ENCODE measurements around the gene ELP1.

ELP1 gene

DNA sequence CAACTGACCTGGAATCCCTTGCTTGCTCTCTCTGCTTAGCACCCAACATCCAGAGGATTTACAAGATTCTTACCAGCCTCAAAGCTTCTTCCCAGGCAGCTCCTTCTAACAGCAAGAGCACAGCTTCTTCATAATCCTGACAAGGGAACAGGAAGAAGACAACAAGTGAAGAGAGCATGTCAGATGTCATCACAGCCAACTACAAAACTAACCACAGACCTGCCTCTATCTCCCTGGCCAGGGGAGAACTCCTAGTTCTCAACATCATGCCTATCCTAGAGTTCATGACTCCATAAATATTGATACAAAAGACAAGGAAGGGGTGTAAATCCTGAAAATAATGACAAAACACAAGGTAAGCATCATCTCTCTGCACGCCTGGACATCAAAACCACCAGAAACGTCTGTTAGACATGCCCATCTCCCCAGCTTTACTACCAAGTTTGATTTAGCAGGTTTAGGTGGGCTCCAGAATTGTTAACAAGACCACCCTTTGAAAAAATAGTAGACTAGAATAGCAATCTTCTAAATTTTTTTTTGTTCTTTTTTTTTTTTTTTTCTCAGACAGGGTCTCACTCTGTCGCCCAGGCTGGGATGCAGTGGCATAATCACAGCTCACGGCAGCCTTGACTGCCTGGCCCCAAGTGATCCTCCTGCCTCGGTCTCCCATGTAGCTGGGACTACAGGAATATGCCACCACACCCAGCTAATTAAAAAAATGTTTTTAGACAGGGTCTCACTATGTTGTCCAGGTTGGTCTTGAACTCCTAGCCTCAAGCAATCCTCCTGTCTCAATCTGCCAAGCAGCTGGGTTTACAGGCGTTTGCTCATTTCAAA lies 51.7 kb downstream of the ELP1 start:
- no peak for DNase-seq

DNA sequence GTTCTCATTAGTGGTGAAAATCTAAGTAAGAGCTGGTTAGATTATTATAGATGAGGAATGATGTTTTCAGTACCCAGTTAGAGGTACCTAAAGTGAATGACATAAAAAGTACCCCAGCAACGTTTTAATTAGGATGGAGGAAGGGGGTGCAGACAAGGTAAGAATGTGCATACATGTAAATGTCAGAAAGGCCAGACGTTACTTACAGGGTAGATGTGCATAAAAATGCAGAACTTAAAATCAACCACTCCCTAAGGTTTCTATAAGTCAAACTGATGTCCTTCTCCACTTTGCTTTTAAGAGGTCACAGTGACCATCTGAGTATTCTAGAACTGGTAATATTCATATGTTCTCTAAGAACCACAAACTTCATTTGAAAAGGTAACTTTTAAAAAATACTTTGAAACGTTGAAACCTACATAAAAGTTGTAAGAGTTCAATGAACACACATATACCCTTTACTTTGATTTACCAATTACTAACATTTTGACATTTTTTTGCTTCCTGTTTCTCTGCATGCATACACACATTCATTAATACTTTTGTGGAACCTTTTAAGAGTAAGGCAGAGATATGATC lies 53.1 kb downstream of the ELP1 start:
- DNase-seq = no peak

DNA sequence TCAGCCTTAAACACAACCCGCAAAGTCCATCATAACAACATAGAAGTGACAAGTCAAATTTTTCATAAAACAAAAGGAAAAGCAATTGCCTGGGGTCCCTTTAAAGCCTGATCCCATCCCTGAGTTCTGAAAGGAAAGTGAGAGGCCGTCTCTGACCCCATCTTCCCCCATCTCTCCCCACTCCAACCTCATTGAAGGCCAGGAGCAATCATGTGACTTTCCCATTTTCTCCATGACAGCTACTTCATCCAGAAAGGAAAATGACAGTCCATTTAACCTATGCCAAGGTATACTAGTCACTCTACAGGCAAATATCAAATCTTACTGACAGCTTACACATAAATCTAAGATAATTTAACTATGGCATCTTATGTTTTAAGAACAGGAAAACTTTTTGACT lies 56.4 kb downstream of the ELP1 start:
- DNase-seq = no peak

DNA sequence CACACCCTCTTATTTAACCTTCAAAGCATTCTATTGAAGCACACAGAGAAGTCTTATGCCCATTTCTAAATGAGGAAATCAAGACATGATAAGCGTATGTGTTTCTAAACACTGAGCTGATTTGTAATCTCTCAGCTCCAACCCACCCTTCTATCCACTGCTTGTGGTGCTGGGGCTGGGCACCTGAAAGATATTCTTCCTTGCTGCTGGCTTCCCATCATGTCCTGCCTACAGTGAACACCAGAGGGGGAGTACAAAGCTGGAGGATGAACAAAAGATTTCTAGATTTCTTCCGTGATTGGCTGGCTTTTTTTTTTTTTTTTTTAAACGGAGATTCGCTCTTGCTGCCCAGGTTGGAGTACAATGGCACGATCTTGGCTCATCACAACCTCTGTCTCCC lies 57.5 kb downstream of the ELP1 start:
- DNase-seq = no peak

DNA sequence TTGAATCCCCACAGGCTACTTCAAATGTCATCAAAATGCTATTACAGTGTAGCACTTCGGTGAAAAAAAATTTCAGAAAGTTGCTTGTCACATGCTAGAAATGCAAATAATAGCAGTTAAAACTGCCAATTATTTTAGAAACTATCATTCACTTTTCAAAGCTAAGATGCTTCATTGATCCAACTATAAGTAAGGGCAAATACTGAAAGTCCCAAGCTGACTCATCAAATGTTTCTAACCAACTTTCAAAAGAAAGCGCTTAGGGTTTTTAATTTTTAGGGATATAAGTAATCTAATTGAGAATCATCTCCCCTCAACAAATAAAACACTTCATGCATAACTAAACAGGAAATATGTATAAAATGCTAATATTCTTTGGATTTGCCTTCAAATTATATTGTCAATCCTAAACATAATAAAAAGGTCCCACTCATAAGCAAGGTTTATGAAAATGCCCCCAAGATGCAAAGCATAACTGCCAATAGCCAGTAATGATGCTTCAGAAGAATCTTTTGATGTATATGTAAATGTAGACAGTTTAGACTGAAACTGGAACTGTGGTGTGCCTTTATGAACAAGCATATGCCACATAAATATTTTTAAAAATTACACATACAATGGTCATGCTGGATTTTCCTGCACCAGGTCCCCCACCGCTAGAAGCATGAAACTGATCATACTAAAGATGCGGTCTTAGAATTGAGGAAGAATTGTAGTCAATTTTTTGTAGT lies 59.7 kb downstream of the ELP1 start:
- DNase-seq = no peak

DNA sequence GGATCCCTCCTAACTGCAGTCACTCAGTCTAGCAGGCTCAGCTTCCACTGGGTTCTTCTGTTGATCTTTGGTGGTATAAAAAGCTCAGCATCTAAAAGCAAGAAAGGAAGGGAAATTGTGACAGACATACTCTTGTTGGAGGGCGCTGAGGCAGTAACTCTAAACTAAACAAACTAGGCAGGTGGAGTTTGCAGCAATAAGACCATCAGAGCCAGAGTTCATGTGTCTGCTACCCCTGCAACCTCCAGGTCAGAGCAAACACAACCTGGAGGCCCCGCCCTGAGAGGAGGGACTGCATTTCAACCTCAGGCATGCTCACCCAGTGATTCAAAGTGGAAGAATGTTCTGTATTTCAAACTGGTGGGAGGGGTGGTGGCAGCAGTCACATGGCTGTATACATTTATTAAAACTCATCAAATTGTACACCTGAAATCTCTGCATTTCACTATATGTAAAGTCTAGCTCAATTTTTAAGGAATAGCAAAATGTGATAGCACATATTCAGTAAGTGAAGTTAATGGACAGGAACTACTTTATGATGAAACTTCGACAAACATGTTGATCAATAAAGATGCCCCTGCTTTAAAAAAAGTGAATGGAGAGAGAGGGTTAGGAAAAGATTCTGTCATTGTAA lies 64.7 kb downstream of the ELP1 start:
- DNase-seq = no peak

DNA sequence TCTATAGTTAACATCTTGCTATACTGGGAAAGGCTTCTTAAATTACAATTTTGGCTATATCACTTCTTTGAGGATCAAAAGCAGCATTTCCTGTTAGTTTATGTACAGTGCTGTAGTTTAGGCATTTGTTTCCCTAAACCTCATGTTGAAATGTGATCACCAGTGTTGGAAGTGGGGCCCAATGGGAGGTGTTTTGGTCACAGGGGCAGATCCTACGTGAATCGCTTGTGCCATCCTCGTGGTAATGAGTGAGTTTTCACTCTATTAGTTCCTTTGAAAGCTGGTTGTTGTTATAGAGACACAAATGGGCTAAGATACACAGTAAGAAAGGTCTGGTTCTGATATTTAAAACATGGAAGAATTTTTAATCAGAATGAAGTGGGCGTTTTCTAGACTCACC lies 66.1 kb downstream of the ELP1 start:
- no peak for DNase-seq

DNA sequence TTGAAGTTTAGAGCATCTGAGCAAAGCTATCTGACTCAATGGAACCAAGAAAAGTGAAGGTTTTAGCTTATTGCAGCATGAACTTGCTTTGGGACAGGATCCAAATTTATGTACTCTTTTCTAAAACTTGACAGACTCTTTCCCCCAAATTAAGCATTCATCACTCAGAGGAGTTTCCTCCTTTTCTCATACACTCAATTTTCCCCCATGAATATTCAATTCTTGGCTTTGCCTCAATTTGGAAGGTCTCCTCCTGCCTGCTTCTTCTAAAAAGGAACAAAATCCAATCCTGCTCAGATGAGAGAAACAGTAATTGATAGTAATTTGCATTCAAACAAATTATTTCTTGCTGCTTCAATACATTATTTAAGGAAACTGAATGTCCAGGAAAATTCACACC lies 66.8 kb downstream of the ELP1 start:
- DNase-seq = no peak

DNA sequence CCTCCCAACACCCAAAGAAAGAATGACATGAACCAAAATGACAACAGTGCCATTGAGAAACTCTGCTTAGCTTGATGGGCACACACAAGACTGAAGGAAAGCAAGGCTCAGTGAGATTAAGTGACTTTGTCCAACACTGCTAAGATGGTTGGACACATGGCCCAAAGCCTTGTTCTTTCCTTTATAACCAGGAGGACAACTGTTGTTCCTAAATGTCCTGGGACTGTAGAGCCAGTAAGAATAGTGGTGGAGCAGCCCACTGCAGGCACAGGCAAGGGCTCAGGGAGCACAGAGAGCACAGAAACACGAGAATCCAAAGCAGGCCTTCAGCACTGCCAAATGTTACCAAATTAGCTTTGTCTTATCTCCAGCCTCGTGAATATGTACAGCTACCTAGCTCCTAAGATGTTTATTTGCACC lies 67.9 kb downstream of the ELP1 start:
- no peak for DNase-seq

DNA sequence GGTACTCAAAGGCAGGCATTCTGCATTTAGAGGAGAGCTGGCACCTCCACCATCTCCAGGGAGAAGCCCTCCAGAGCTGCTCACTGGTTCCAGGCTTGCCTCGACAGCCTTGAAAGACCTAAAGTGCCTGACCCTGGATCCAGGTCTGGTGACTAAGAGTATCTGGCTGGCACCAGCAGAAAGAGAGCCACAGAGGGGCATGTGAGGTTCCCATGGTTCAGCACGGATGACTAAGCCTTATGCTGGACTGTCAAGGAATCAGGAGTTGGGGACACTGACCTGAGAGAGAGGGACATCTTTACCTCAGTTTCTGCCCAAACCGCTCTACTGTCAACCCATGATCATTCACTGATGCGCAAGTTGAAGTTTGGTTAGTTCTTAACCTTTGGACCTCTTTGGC lies 68.9 kb downstream of the ELP1 start:
- DNase-seq = no peak

DNA sequence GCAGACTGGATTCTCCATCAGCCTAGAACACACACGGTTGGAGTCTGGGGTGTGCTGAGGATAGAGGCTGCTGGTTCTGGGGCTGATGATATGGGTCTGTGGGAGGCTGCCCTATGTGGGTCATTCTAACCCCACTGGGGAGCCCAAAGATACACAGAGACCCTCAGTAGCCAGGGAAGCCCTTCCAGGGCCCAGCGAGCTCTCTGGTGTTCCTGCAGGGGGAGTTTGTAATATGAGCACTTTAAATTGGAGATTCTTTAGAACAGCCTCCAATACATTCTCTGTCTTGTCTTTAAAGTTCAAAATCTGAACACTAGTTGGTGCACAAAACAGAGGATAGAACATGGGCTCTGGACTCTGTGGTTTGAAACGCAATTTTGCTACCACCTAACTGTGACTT lies 69.5 kb downstream of the ELP1 start:
- no peak for DNase-seq

DNA sequence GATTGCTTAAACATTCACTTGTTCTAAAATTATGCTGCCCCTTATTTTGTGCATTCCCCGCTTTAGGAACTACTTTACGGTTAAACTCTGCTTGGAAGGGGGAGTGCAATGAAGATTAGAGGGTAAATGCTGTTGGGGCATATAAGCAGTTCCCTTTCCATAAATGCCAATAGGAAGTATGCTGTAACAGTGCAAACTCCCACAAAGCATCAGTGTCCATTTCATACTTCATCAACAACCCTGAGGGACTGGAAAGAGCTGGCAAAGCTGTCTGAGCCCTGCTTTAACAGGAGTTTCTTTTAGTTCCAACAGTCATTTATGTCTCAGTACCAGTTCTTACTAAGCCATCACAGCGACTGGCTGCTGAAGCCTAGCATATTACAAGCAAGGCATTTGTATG lies 70.0 kb downstream of the ELP1 start:
- DNase-seq = no peak

DNA sequence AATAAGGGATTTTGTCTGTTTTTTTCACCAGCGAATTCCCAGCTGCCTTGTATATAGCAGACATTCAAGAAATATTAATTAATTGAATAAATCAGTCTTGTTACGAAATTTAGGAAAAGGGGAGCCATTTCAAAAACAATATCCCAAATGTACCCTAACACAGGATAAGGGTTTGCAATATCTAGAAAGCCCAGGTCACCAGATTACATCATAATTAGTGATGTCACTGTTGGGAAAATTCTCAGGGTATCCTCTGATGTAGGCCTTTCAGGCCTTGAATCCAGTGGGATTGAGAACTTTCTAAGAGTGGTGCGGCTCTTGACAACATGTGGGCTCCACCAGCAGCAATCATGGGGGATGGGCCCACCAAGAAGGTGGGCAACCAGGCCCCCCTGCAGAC lies 71.9 kb downstream of the ELP1 start, which contains the start of gene ACTL7A:
Gene ACTL7A, plus strand, starts transcription at position 270 of the 400 bp plus-strand sequence. Its CDS starts 57 bp downstream, at position 327.
- DNase-seq = no peak

DNA sequence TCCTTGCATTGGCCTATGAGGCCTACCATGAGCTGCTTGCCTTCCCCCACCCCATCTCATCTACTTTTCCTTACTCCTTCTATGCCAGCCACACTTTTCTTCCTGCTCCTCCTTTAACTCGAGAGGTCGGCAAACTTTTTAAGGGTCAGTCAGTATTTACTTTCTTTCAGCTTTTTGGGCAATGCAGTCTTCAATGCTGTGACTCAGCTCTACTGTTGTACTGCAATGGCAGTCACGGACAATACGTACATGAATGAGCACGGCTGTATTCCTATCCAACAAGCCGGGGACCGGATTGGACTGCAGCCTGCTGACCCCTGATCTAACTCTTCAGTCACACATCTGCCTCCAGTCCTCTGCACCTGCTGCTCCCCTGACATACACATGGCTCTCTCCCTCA lies 72.5 kb downstream of the ELP1 start:
- no peak for DNase-seq

DNA sequence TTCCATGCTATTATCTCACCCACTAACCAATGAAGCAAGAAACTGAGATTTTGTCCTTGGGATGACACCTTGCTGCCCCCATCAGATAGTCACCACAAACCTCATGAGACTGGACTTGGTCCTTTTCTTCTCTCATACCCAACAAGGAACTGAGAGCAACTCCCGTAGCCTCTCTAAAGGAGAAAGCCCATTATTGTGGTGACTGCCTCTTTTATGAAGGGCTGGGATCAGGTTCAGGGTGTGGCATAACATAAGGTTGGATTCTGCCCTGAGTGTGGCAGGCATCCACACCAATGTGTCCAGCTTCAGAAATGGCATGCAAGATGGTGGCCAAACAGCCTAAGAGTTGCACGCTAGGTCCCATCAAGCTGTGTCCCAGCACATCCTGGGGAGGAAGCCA lies 73.2 kb downstream of the ELP1 start:
- no peak for DNase-seq

DNA sequence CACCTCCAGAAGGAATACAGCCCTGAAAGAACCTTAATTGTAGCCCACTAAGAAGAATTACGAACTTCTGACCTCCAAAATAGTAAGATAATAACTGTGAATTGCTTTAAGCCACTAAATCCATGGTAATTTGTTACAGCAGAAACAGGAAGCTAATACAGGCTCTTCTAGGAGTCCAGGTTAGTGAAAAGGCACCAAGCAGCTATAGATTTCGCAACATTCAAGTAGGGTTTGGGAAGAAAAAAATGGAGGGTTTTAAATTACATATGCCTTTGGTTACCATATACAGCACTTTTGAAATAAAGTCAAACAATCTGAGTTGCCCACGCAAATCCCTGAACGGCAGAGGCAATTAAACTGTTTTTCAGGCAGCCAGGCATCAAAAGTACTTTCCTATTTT lies 73.6 kb downstream of the ELP1 start:
- no peak for DNase-seq

DNA sequence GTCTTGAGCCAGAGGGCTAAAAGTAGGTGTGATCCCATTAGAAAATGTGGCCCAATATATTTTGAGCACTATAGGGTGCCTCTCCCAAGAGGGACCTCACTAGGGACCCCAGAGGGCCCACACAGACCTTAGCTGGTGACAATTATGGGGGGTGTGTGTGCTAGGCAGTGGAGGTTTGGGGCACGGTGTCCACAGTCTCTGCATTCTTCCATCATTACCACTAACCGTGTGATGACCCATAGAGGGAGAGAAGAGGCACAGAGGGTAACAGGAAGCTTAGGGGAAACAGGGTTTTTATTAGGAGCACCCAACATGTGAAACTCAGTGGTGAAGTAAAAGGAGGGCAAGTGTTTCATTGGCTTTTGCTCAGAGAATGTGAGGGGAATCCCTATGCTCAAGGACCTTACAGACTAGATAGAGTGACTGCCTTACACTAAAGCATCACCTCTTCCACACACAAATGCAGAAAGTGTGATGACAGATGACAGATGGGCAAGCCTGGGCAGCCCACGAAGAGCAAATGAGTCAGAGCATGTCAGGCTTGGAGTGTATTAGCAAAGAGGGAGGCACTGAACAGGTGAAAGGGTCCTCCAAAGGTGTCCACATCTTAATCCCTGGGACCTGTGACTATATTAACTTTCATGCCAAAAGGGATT lies 74.3 kb downstream of the ELP1 start:
- no peak for DNase-seq

DNA sequence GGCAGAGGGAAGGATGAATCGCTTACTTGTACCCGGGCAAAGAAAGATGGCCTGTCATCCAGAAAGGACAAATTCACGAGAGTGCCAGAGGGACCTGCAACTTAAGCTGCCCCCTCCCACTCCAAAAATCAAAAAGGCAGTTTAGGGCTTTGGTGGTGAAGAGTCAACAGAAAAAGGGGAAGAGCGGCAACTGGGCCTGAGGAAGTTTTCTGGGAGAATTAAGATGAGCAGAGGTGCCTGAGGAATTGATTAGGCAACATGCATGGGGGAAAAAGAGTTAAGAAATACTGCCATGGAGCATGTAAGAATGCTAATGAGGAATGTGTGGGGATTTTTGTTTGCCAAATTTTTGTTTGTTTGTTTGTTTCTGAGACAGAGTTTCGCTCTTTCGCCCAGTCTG lies 76.4 kb downstream of the ELP1 start:
- DNase-seq = no peak

DNA sequence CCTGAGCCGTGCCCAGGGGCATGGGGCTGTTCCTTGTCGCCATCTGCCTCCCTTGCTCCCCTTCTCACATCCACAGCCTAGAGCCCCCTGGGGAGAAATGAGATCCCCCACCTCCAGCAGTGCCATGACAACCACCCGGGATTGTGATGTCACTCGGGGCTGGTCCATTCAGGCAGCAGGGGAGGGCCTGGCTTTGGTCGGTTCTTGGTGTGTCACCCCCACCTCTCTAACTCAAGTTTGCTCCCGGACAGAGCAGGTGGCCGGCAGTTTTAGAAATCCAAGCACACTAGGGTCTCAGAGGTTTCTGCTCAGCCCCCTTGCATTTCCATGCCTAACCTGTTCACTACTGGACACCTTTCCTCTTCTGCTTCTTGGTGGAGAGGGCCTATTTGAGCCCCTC lies 78.0 kb downstream of the ELP1 start, which contains the start of gene ACTL7B:
Gene ACTL7B, minus strand, starts transcription at position 99 of the 400 bp plus-strand sequence. Its CDS starts 56 bp downstream, at position 43.
- DNase-seq = no peak

DNA sequence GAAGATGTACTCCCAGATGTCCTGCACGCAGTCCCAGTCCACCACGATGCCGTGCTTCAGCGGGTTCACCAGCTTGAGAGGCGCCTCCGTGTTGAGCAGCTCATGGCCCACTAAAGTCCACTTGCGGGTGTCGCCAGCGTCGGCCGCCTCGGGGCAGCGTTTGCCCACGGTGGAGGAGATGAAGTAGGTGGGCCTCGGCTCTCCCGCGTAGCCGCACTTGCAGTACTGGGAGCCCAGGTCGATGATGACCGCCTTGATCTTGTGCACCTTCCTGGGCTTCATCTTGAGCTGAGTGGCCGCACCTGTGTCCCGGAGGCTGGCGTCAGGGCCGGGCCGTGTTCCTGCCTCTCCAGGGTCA lies 78.4 kb downstream of the ELP1 start:
- DNase-seq = no peak

DNA sequence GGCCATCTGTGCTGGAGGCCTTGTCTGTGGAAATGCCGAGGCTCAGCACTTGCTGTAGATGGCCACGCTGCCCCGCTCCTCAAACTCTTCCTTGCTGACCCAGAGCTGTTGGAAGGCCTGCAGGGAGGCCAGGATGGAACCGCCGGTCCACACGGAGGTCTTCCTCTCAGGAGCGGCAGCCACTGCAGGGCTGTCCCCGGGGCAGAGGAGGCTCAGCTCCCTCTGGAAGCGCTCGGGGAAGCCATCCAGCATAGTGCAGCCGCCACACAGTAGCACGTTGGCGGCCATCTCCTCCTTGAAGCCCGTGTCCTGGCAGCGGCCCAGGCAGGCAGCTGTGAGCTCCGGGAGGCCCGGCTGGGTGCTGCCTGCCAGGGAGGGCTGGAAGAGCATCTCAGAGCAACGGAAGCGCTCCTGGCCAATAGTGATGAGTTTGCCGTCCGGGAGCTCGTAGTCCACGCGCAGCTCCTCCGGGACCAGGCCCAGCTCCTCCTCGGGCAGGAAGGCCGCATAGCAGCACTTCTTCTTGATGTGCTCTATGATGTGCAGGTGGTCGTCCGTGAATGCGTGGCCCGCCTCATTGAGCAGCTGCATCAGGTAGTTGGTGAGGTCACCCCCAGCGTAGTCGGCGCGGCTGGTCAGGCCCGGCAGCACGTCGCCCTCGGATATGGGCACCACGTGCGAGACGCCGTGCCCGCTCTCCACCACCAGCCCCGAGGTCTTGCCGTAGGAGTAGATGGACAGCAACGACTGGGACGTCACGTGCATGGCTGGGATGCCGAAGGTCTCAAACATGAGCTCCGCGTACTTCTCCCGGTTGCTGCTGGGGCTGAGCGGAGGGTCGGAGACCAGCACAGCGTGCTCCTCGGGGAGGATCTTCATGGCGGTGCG lies 79.0 kb downstream of the ELP1 start:
- no peak for DNase-seq

DNA sequence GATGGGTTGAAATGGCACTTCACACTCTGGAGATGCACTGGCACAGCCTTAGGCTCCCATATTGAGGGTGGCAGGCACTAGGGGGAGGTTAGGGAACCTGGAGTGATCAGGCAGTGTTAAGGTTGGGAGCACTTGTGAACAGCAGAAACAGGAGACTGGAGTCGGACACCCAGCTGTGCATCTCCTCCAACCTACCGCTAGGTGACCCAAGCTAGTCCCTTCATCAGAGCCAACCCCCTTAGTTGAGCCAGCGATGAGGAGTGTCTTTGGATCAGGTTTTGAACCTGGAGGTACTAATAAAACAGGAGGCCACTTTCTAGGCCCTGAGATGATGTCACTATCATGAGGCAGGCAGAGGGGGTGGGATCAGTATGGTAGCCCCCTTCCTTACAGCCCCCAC lies 79.8 kb downstream of the ELP1 start:
- no peak for DNase-seq

All from activated naive CD4-positive, alpha-beta T cell (primary cell).